ENCODE data around the gene SLC39A7. TPM values are rescaled to one million over a fixed set of nuclear protein-coding genes. Genes with fewer than 3 reads are reported as not detected.

The SLC39A7 gene
- polyA plus RNA-seq, 1 experiment: 151 TPM

- ChIA-PET CTCF (interaction anchor here (0.6 kb wide), 1 partner anchor 374 kb away, joined by 3 read pairs; no protein-coding TSS in a partner anchor), POLR2A (no interaction called here)
- DNase-seq (ENCODE audit: low read depth): no peak
- TF ChIP-seq CTCF (IDR thresholded peaks at IDR 0.05; ENCODE audit: insufficient read depth, low read depth, low read length): no peak
- Histone ChIP-seq H3K4me3 (ENCODE audit: low read depth, low read length) (no peak overlapping the region), H3K27me3 (ENCODE audit: control insufficient read depth, insufficient read depth, low read length) (peaks cover 1% of the 10 kb centered on the region), H3K36me3 (ENCODE audit: control insufficient read depth, insufficient read depth, low read length) (no peaks in the 10 kb centered on the region)
Measured at GRCh38 chr6:33167374-33168283, 33.0 kb upstream of the SLC39A7 start.

GRCh38 chr6:33168284-33168601, 32.4 kb upstream of the SLC39A7 start:
- TF ChIP-seq CTCF (IDR thresholded peaks at IDR 0.05; ENCODE audit: insufficient read depth, low read depth, low read length): no peak
- ChIA-PET POLR2A (no interaction called here), CTCF (interaction anchor here (0.6 kb wide), 1 partner anchor 374 kb away, joined by 3 read pairs; no protein-coding TSS in a partner anchor)
- Histone ChIP-seq H3K27me3 (ENCODE audit: control insufficient read depth, insufficient read depth, low read length) (peaks cover 1% of the 10 kb centered on the region), H3K4me3 (ENCODE audit: low read depth, low read length) (no peak overlapping the region), H3K36me3 (ENCODE audit: control insufficient read depth, insufficient read depth, low read length) (no peaks in the 10 kb centered on the region)
- DNase-seq (ENCODE audit: low read depth): no peak

- Histone ChIP-seq H3K4me3 (ENCODE audit: low read depth, low read length) (no peak overlapping the region), H3K27me3 (ENCODE audit: control insufficient read depth, insufficient read depth, low read length) (peaks cover 1% of the 10 kb centered on the region), H3K36me3 (ENCODE audit: control insufficient read depth, insufficient read depth, low read length) (no peaks in the 10 kb centered on the region)
- CTCF ChIA-PET: no interaction called here
- no peak for DNase-seq (ENCODE audit: low read depth)
- TF ChIP-seq CTCF (IDR thresholded peaks at IDR 0.05; ENCODE audit: insufficient read depth, low read depth, low read length): no peak
- POLR2A ChIA-PET: no interaction called here
Measured at GRCh38 chr6:33168639-33169038, 32.0 kb upstream of the SLC39A7 start.

GRCh38 chr6:33169291-33170175, 31.1 kb upstream of the SLC39A7 start:
- no peak for TF ChIP-seq CTCF (IDR thresholded peaks at IDR 0.05; ENCODE audit: insufficient read depth, low read depth, low read length)
- DNase-seq (ENCODE audit: low read depth): no peak
- no peaks in the 10 kb centered on the region for H3K36me3 ChIP-seq (ENCODE audit: control insufficient read depth, insufficient read depth, low read length)
- ChIA-PET POLR2A (no interaction called here), CTCF (no interaction called here)
- H3K4me3 ChIP-seq (ENCODE audit: low read depth, low read length): no peak overlapping the region
- no peaks in the 10 kb centered on the region; the same call in 1 of the 2 replicates for H3K27me3 ChIP-seq (ENCODE audit: control insufficient read depth, insufficient read depth, low read length)
